H9 (cell line): ENCODE results near the gene PLEKHG1. TPM values are rescaled to one million over a fixed set of nuclear protein-coding genes. Genes with fewer than 3 reads are reported as not detected.

Source experiments
- DNase-seq: peaks from one replicate; pipeline ENCODE4 v3.0.0-alpha.2; 2017
- H2AFZ ChIP-seq: one replicate; pipeline ENCODE4 v1.6.1; 2013; ENCODE audit warnings: mild to moderate bottlenecking, low read length, control low read depth, moderate library complexity
- H2AK5ac ChIP-seq: 2 replicates; pipeline ENCODE4 v1.6.1; 2013; ENCODE audit warnings: low read length, control low read depth, mixed read lengths; ENCODE audit not compliant: insufficient read length
- H2BK120ac ChIP-seq: one replicate; pipeline ENCODE4 v1.6.1; 2013; ENCODE audit warnings: low read depth, mild to moderate bottlenecking, low read length, control low read depth, inconsistent platforms; ENCODE audit not compliant: poor library complexity, severe bottlenecking
- H2BK12ac ChIP-seq: 2 replicates; pipeline ENCODE4 v1.6.1; 2013; ENCODE audit warnings: low read length, control low read depth, mixed read lengths, low read depth; ENCODE audit not compliant: insufficient read length
- H2BK15ac ChIP-seq: 2 replicates; pipeline ENCODE4 v1.6.1; 2013; ENCODE audit warnings: low read depth, low read length, control low read depth
- H2BK20ac ChIP-seq: one replicate; pipeline ENCODE4 v1.6.1; 2013; ENCODE audit warnings: low read depth, mild to moderate bottlenecking, low read length, control low read depth, inconsistent platforms; ENCODE audit not compliant: poor library complexity, severe bottlenecking
- H2BK5ac ChIP-seq: 2 replicates; pipeline ENCODE4 v1.6.1; 2013; ENCODE audit warnings: low read length, control low read depth, mixed read lengths; ENCODE audit not compliant: insufficient read length
- H3K14ac ChIP-seq: 2 replicates; pipeline ENCODE4 v1.6.1; 2013; ENCODE audit warnings: low read length, control low read depth; ENCODE audit not compliant: insufficient read depth
- H3K18ac ChIP-seq: 2 replicates; pipeline ENCODE4 v1.6.1; 2013; ENCODE audit warnings: low read depth, mild to moderate bottlenecking, mixed read lengths, low read length, control low read depth; ENCODE audit not compliant: insufficient read length
- H3K23ac ChIP-seq: 2 replicates; pipeline ENCODE4 v1.6.1; 2013; ENCODE audit warnings: low read length, control low read depth, mixed read lengths, low read depth; ENCODE audit not compliant: insufficient read length
- H3K23me2 ChIP-seq: 2 replicates; pipeline ENCODE4 v1.6.1; 2013; ENCODE audit warnings: low read depth, mild to moderate bottlenecking, mixed read lengths, low read length, control low read depth; ENCODE audit not compliant: insufficient read length, poor library complexity, severe bottlenecking
- H3K27ac ChIP-seq: 2 replicates; pipeline ENCODE4 v1.5.1; 2013; ENCODE audit warnings: low read length, control low read depth, mixed read lengths, low read depth; ENCODE audit not compliant: insufficient read length
- H3K27me3 ChIP-seq: 2 replicates; pipeline ENCODE4 v1.6.1; 2013; ENCODE audit warnings: low read length, control low read depth, inconsistent platforms; ENCODE audit not compliant: insufficient read depth
- H3K4ac ChIP-seq: 2 replicates; pipeline ENCODE4 v1.6.1; 2013; ENCODE audit warnings: low read depth, mild to moderate bottlenecking, control low read depth, inconsistent platforms, low read length, moderate library complexity
- H3K4me1 ChIP-seq: 2 replicates; pipeline ENCODE4 v1.6.1; 2013; ENCODE audit warnings: low read length, control low read depth, inconsistent platforms; ENCODE audit not compliant: insufficient read depth
- H3K4me2 ChIP-seq: 2 replicates; pipeline ENCODE4 v1.6.1; 2013; ENCODE audit warnings: low read length, control low read depth, mixed read lengths; ENCODE audit not compliant: insufficient read length, insufficient read depth
- H3K56ac ChIP-seq: 2 replicates; pipeline ENCODE4 v1.6.1; 2013; ENCODE audit warnings: low read depth, mild to moderate bottlenecking, mixed read lengths, low read length, control low read depth; ENCODE audit not compliant: insufficient read length
- H3K79me1 ChIP-seq: 2 replicates; pipeline ENCODE4 v1.6.1; 2013; ENCODE audit warnings: low read depth, mild to moderate bottlenecking, moderate library complexity, low read length, control low read depth, inconsistent platforms; ENCODE audit not compliant: insufficient read depth, poor library complexity, severe bottlenecking
- H3K79me2 ChIP-seq: 2 replicates; pipeline ENCODE4 v1.6.1; 2013; ENCODE audit warnings: low read length, control low read depth, inconsistent platforms; ENCODE audit not compliant: insufficient read depth
- H3K9ac ChIP-seq: 2 replicates; pipeline ENCODE4 v1.6.1; 2013; ENCODE audit warnings: low read length, control low read depth, mixed read lengths; ENCODE audit not compliant: insufficient read length; ENCODE audit errors: extremely low read depth
- H3K9me3 ChIP-seq: one replicate; pipeline ENCODE4 v1.6.1; 2013; ENCODE audit warnings: low read depth, low read length, inconsistent platforms; ENCODE audit not compliant: control insufficient read depth
- H3T11ph ChIP-seq: one replicate; pipeline ENCODE4 v1.6.1; 2013; ENCODE audit warnings: mild to moderate bottlenecking, low read length, control low read depth, inconsistent platforms
- H4K20me1 ChIP-seq: one replicate; pipeline ENCODE4 v1.6.1; 2013; ENCODE audit not compliant: control insufficient read depth, insufficient read length, insufficient read depth
- H4K5ac ChIP-seq: 2 replicates; pipeline ENCODE4 v1.6.1; 2013; ENCODE audit warnings: low read depth, mild to moderate bottlenecking, mixed read lengths, low read length, control low read depth; ENCODE audit not compliant: insufficient read length
- H4K8ac ChIP-seq: replicated peaks from 2 replicates; pipeline ENCODE4 v1.6.1; 2013; ENCODE audit warnings: low read length, control low read depth, mixed read lengths, low read depth; ENCODE audit not compliant: insufficient read length
- H4K91ac ChIP-seq: 2 replicates; pipeline ENCODE4 v1.6.1; 2013; ENCODE audit warnings: low read depth, mild to moderate bottlenecking, moderate library complexity, mixed read lengths, low read length, control low read depth; ENCODE audit not compliant: insufficient read length
- H3K27ac Mint-ChIP-seq, 3 experiments: 2 replicates in 2 of 3; 3 replicates in 1 of 3; pipeline ENCODE4 v1.8.0; 2020 to 2021; ENCODE audit warnings: mixed read lengths in 3 of 3, mild to moderate bottlenecking in 1 of 3, moderate library complexity in 1 of 3
- H3K27me3 Mint-ChIP-seq: 2 replicates; pipeline ENCODE4 v1.8.0; 2021; ENCODE audit warnings: low read depth, mild to moderate bottlenecking, moderate library complexity, mixed read lengths
- H3K36me3 Mint-ChIP-seq, 3 experiments: 2 replicates in 2 of 3; 3 replicates in 1 of 3; pipeline ENCODE4 v1.8.0; 2020 to 2021; ENCODE audit warnings: low read depth in 3 of 3, mixed read lengths in 3 of 3; ENCODE audit not compliant: insufficient read depth in 1 of 3
- H3K4me1 Mint-ChIP-seq, 2 experiments: 2 replicates each; pipeline ENCODE4 v1.8.0; 2020; ENCODE audit warnings: mixed read lengths in 2 of 2
- H3K4me3 Mint-ChIP-seq, 2 experiments: 2 replicates in 1 of 2; 3 replicates in 1 of 2; pipeline ENCODE4 v1.8.0; 2020 to 2021; ENCODE audit warnings: mild to moderate bottlenecking in 2 of 2, mixed read lengths in 2 of 2, moderate library complexity in 1 of 2
- H3K9me3 Mint-ChIP-seq, 2 experiments: 2 replicates in 1 of 2; 3 replicates in 1 of 2; pipeline ENCODE4 v1.8.0; 2020; ENCODE audit warnings: mild to moderate bottlenecking in 2 of 2, mixed read lengths in 2 of 2, moderate library complexity in 1 of 2
- WGBS: extraction: QIAGEN DNeasy Blood & Tissue Kit; methylation state at CpG from one replicate; pipeline ENCODE4 v1.1.7; 2013; ENCODE audit warnings: missing lambda C conversion rate, low lambda C conversion rate, mixed read lengths; ENCODE audit not compliant: insufficient read length; ENCODE audit errors: extremely low coverage; 5-methylcytosine and 5-hydroxymethylcytosine counted together
- total RNA-seq: library from RNA; stranded (reverse); gene quantifications from 2 replicates; pipeline ENCODE4 v1.2.1, GENCODE V29; 2021
- TF ChIP-seq, protein P1 (sequence below): fragments of 200-600 bp; sonication (generic); conservative IDR thresholded peaks from 3 replicates; pipeline ENCODE4 v1.8.0; 2021; ENCODE audit warnings: antibody characterized with exemption, mild to moderate bottlenecking

The PLEKHG1 gene
- total RNA-seq, 1 experiment from 2014 or later = 1.0 TPM

DNA sequence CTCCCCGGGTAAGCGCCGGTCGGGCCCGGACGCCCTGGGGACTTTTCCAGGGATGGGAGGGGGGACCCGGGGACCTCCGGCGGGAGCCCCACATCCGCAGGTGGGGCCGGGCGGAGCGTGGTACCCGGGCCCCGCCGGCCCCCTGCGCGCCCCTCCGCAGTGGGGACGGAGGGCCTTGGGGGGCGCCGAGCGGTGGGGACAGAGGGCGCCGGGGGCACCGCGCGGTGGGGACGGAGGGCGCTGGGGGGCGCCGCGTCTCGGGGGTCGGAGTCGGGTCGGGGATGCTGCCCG, 270 bp downstream of the PLEKHG1 start:
- H3K9me3 Mint-ChIP-seq = no peaks in the 10 kb centered on the region
- H2BK120ac ChIP-seq = no peak overlapping the region
- no peaks in the 10 kb centered on the region for H3K79me1 ChIP-seq
- H3K23ac ChIP-seq = no peak overlapping the region
- no peak for DNase-seq
- peak overlapping the region; percentile 50 for H3K4me2 ChIP-seq
- no peak overlapping the region for H2BK12ac ChIP-seq
- no peak overlapping the region for H4K91ac ChIP-seq
- no peak overlapping the region for H3K27ac Mint-ChIP-seq
- H3K23me2 ChIP-seq = peaks cover 2% of the 10 kb centered on the region
- no peak overlapping the region for H3K56ac ChIP-seq
- peaks cover 91% of the 10 kb centered on the region for H3K27me3 Mint-ChIP-seq
- H3K4ac ChIP-seq = no peak overlapping the region
- H2AFZ ChIP-seq = no peak overlapping the region
- H2AK5ac ChIP-seq = no peak overlapping the region
- no peaks in the 10 kb centered on the region for H3K9me3 ChIP-seq
- no peak overlapping the region for H3K4me3 Mint-ChIP-seq
- no peaks in the 10 kb centered on the region for H3K4me1 ChIP-seq
- H3K18ac ChIP-seq = no peak overlapping the region
- H3K36me3 Mint-ChIP-seq = no peaks in the 10 kb centered on the region
- H2BK20ac ChIP-seq = no peak overlapping the region
- no peak overlapping the region for H4K5ac ChIP-seq
- H4K8ac ChIP-seq = no peak overlapping the region
- peaks cover 15 to 19% of the 10 kb centered on the region in 2 experiments for H3K4me1 Mint-ChIP-seq
- H3K79me2 ChIP-seq = no peaks in the 10 kb centered on the region
- no peak overlapping the region for H3K27ac ChIP-seq
- H3K14ac ChIP-seq = peak overlapping the region; percentile 8; the same call in 1 of the 2 replicates
- H2BK15ac ChIP-seq = no peak overlapping the region
- no peak overlapping the region for H3K9ac ChIP-seq
- no peak overlapping the region for H2BK5ac ChIP-seq
- no peak overlapping the region for H3T11ph ChIP-seq
- TF ChIP-seq, protein P1, sequence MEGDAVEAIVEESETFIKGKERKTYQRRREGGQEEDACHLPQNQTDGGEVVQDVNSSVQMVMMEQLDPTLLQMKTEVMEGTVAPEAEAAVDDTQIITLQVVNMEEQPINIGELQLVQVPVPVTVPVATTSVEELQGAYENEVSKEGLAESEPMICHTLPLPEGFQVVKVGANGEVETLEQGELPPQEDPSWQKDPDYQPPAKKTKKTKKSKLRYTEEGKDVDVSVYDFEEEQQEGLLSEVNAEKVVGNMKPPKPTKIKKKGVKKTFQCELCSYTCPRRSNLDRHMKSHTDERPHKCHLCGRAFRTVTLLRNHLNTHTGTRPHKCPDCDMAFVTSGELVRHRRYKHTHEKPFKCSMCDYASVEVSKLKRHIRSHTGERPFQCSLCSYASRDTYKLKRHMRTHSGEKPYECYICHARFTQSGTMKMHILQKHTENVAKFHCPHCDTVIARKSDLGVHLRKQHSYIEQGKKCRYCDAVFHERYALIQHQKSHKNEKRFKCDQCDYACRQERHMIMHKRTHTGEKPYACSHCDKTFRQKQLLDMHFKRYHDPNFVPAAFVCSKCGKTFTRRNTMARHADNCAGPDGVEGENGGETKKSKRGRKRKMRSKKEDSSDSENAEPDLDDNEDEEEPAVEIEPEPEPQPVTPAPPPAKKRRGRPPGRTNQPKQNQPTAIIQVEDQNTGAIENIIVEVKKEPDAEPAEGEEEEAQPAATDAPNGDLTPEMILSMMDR = no peak
- H3K27me3 ChIP-seq = peaks cover 25% of the 10 kb centered on the region; the same call in 1 of the 2 replicates
- no peaks in the 10 kb centered on the region for H4K20me1 ChIP-seq
- WGBS = no CpG with 5 or more reads among the region's 38 CpGs
